Adrenal gland (tissue), 12 donors: ENCODE measurements around the gene UMOD. TPM values are rescaled to one million over a fixed set of nuclear protein-coding genes. Genes with fewer than 3 reads are reported as not detected.

Source experiments
- DNase-seq, 7 donors: peaks; one replicate each; pipeline ENCODE4 v3.0.0-alpha.2; 2019 to 2020
- H3K27ac ChIP-seq, 5 donors: fragments of 200-600 bp; sonication (generic) in 4 of 5; 1 replicate in 3 of 5; 2 replicates in 2 of 5; pipeline versions ENCODE4 v1.5.1 to v1.8.0; 2016 to 2020; ENCODE audit warnings: mild to moderate bottlenecking in 1 of 5
- H3K27me3 ChIP-seq: fragments of 200-600 bp; 2 replicates; pipeline ENCODE4 v1.8.0; 2021
- H3K36me3 ChIP-seq, 2 donors: fragments of 200-600 bp; replicated peaks in 1 of 2; 1 replicate in 1 of 2; 2 replicates in 1 of 2; pipeline versions ENCODE4 v1.5.1 to v1.8.0; 2018 to 2022
- H3K4me1 ChIP-seq, 2 donors: fragments of 200-600 bp; replicated peaks in 1 of 2; 1 replicate in 1 of 2; 2 replicates in 1 of 2; pipeline versions ENCODE4 v1.5.1 to v1.8.0; 2018 to 2021
- H3K4me3 ChIP-seq, 4 donors: fragments of 200-600 bp; sonication (generic) in 3 of 4; one replicate each; pipeline ENCODE4 v1.5.1; 2016 to 2018
- H3K9me3 ChIP-seq, 3 donors: fragments of 200-600 bp; sonication (generic) in 1 of 3; replicated peaks in 1 of 3; 1 replicate in 2 of 3; 2 replicates in 1 of 3; pipeline versions ENCODE4 v1.5.1 to v1.8.0; 2016 to 2021
- CTCF ChIP-seq, 6 experiments: fragments of 450-650 bp in 4 of 6; fragments of 200-600 bp in 2 of 6; sonication (generic) in 1 of 6; IDR thresholded peaks; 1 replicate in 5 of 6; 2 replicates in 1 of 6; pipeline versions ENCODE4 v1.5.1 to v1.8.0; 2016 to 2021; ENCODE audit warnings: antibody characterized with exemption in 6 of 6, mild to moderate bottlenecking in 2 of 6, moderate library complexity in 1 of 6
- POLR2A ChIP-seq, 2 donors: fragments of 450-650 bp; IDR thresholded peaks; one replicate each; pipeline ENCODE4 v1.6.1; 2017; ENCODE audit warnings: antibody characterized with exemption in 2 of 2, mild to moderate bottlenecking in 2 of 2, moderate library complexity in 1 of 2
- WGBS, 4 donors: extraction: QIAGEN DNeasy Blood & Tissue Kit in 2 of 4; methylation state at CpG; one replicate each; pipeline versions ENCODE4 v1.1.5 to v1.1.7; 2013 to 2017; 5-methylcytosine and 5-hydroxymethylcytosine counted together
- intact Hi-C, 2 donors: fragments of 100-400 bp; cut with DNase I; formaldehyde crosslinking; loops; one replicate each; pipeline versions ENCODE4 v1.14.1 to v1.15.0; 2022 to 2023
- polyA plus RNA-seq, 3 donors: library from polyadenylated mRNA; stranded (reverse); fragments of 200-250 nt in 2 of 3; fragments of 350-450 nt in 1 of 3; fragmentation: Illumina TruSeq in 1 of 3; extraction: RNeasy Lipid Tissue Mini Kit (QIAGEN cat#74804) in 1 of 3; gene quantifications; one replicate each; pipeline ENCODE4 v1.2.3, GENCODE V29; 2013 to 2014
- total RNA-seq, 9 donors: library from RNA; depleted of rRNA in 4 of 9; stranded (reverse); fragments of >200 nt in 4 of 9; fragments of 120-200 nt in 1 of 9; fragmentation: NEBNext Ultra II Directional in 1 of 9; extraction: Animal tissue kit (Norgen Biotek cat#: 25700) in 1 of 9; gene quantifications; one replicate each; pipeline versions ENCODE4 v1.1.0 to v1.2.4, GENCODE V29; 2013 to 2023
- donor health status: healthy with polysubstance abuse.
- donor health status: Bipolar disorder and iron deficiency.
- donor health status: DM: yes; HTN: yes; CAD: no.
- donor health status: DM: no; HTN: no; CAD: no.
- donor health status: DM: no; HTN: no; CAD: no.
- donor health status: DM: yes; HTN: yes; CAD: no.

Gene UMOD
- total and polyA plus RNA-seq, 12 donors, result not detected

- Histone ChIP-seq H3K27ac (no peak overlapping the region), H3K27me3 (peaks cover 4% of the 10 kb centered on the region), H3K9me3 (no peaks in the 10 kb centered on the region), H3K36me3 (no peaks in the 10 kb centered on the region), H3K4me1 (no peaks in the 10 kb centered on the region), H3K4me3 (no peak overlapping the region)
- DNase-seq, result no peak
- TF ChIP-seq POLR2A (IDR thresholded peaks at IDR 0.05) (no peak), CTCF (IDR thresholded peaks at IDR 0.05) (no peak)
- intact Hi-C loops, result no loop called here
Measured at GRCh38 chr16:20353379-20353778, 864 bp upstream of the UMOD start.

- no peak for DNase-seq
- WGBS, 4 donors, result 67 to 74% (median 69%) methylated on average over 6 of the region's 6 CpGs
- Histone ChIP-seq H3K27ac (no peak overlapping the region), H3K36me3 (no peaks in the 10 kb centered on the region), H3K4me1 (no peaks in the 10 kb centered on the region), H3K4me3 (no peak overlapping the region), H3K9me3 (no peaks in the 10 kb centered on the region), H3K27me3 (no peaks in the 10 kb centered on the region)
- TF ChIP-seq POLR2A (IDR thresholded peaks at IDR 0.05), result no peak
- TF ChIP-seq CTCF (IDR thresholded peaks at IDR 0.05), result no peak
- intact Hi-C loops, result no loop called here
Measured at GRCh38 chr16:20349615-20350014, 2.9 kb downstream of the UMOD start.

GRCh38 chr16:20348365-20349185, 3.9 kb downstream of the UMOD start:
- Histone ChIP-seq H3K9me3 (no peaks in the 10 kb centered on the region), H3K36me3 (no peaks in the 10 kb centered on the region), H3K4me3 (no peak overlapping the region), H3K4me1 (no peaks in the 10 kb centered on the region), H3K27me3 (no peaks in the 10 kb centered on the region), H3K27ac (no peak overlapping the region)
- TF ChIP-seq CTCF (IDR thresholded peaks at IDR 0.05) (no peak), POLR2A (IDR thresholded peaks at IDR 0.05) (no peak)
- WGBS, 4 donors, result 19 to 29% (median 25%) methylated on average over 27 to 77 of the region's 77 CpGs
- intact Hi-C loops, result no loop called here
- DNase-seq, result peak in 1 of 7 donors; percentile 13

- Histone ChIP-seq H3K27me3 (no peaks in the 10 kb centered on the region), H3K27ac (no peak overlapping the region), H3K36me3 (no peaks in the 10 kb centered on the region), H3K9me3 (no peaks in the 10 kb centered on the region), H3K4me3 (no peak overlapping the region), H3K4me1 (no peaks in the 10 kb centered on the region)
- WGBS, 4 donors, result 50 to 77% (median 56%) methylated on average over 7 to 12 of the region's 12 CpGs
- TF ChIP-seq CTCF (IDR thresholded peaks at IDR 0.05) (no peak), POLR2A (IDR thresholded peaks at IDR 0.05) (no peak)
- intact Hi-C loops, result no loop called here
- no peak for DNase-seq
Measured at GRCh38 chr16:20347666-20348364, 4.7 kb downstream of the UMOD start.
